Skeletal muscle tissue (tissue), 4 donors: Measurements from ENCODE around the gene DOCK9. TPM values are rescaled to one million over a fixed set of nuclear protein-coding genes. Genes with fewer than 3 reads are reported as not detected.

Experiments used
- H3K27ac ChIP-seq: one replicate; pipeline ENCODE4 v1.7.0; 2013; ENCODE audit warnings: mild to moderate bottlenecking, low read depth, low read length, inconsistent platforms
- H3K27me3 ChIP-seq, 3 donors: one replicate each; pipeline ENCODE4 v1.7.0; 2013; ENCODE audit warnings: low read length in 3 of 3; ENCODE audit not compliant: control insufficient read depth in 3 of 3, insufficient read depth in 3 of 3
- H3K36me3 ChIP-seq, 3 donors: one replicate each; pipeline ENCODE4 v1.7.0; 2013; ENCODE audit warnings: low read length in 3 of 3; ENCODE audit not compliant: control insufficient read depth in 3 of 3, insufficient read depth in 3 of 3
- H3K4me1 ChIP-seq, 3 donors: one replicate each; pipeline ENCODE4 v1.7.0; 2013; ENCODE audit warnings: low read length in 3 of 3, mild to moderate bottlenecking in 3 of 3; ENCODE audit not compliant: control insufficient read depth in 3 of 3, insufficient read depth in 3 of 3
- H3K4me3 ChIP-seq, 3 donors: one replicate each; pipeline ENCODE4 v1.7.0; 2013; ENCODE audit warnings: low read length in 3 of 3
- H3K9ac ChIP-seq, 3 donors: one replicate each; pipeline ENCODE4 v1.7.0; 2013; ENCODE audit warnings: low read length in 3 of 3, mild to moderate bottlenecking in 3 of 3, moderate library complexity in 2 of 3, low read depth in 1 of 3
- H3K9me3 ChIP-seq, 3 donors: one replicate each; pipeline ENCODE4 v1.7.0; 2013; ENCODE audit warnings: low read length in 3 of 3; ENCODE audit not compliant: control insufficient read depth in 3 of 3
- total RNA-seq: library from RNA; depleted of rRNA; stranded (reverse); fragments of >200 nt; gene quantifications from one replicate; pipeline ENCODE4 v1.2.3, GENCODE V29; 2014
- donor health status: Osteomylitis.

DOCK9 gene
- total RNA-seq, 1 donor from 2014 or later, result 86.6 TPM

DNA sequence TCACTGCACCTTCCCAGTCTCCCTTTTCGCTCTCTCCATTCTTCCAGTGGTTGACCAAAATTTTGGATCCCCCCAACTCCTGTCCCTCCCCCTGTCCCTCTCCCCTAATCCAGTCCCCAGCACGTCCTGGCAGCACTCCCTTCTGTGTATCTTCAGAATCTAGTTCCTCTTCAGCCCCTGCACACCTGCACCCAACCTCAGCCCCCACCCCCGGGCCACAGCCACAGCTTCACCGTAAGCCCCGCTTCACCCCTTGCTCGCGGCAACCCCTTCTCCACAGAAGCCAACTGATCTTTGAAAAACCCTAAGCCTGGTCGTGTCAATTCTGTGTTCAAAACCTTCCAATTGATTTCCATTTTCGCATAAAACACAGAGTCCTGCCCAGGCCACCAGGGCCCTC, 189.9 kb downstream of the DOCK9 start:
- H3K27ac ChIP-seq, result no peak overlapping the region
- no peaks in the 10 kb centered on the region for H3K4me1 ChIP-seq
- H3K9ac ChIP-seq, result no peak overlapping the region
- H3K27me3 ChIP-seq, result peaks cover 0 to 5% (median 0%) of the 10 kb centered on the region in 3 donors
- H3K4me3 ChIP-seq, result no peak overlapping the region
- H3K36me3 ChIP-seq, result peaks cover 0 to 7% (median 3%) of the 10 kb centered on the region in 3 donors
- H3K9me3 ChIP-seq, result no peaks in the 10 kb centered on the region

DNA sequence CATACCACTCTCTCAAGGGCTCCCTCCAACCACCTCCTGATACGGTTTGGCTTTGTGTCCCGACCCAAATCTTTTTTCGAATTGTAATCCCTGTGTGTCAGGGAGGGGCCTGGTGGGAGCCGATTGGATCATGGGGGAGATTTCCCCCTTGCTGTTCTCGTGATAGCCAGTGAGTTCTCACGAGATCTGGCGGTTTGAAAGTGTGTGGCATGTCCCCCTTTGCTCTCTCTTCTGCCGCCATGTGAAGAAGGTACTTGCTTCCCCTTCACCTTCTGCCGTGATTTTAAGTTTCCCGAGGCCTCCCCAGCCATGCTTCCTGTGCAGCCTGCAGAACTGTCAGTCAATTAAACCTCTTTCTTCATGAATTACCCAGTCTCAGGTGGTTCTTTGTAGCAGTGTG, 190.7 kb downstream of the DOCK9 start:
- H3K27me3 ChIP-seq, result peaks cover 0 to 5% (median 0%) of the 10 kb centered on the region in 3 donors
- H3K9me3 ChIP-seq, result no peaks in the 10 kb centered on the region
- H3K4me1 ChIP-seq, result no peaks in the 10 kb centered on the region
- no peak overlapping the region for H3K4me3 ChIP-seq
- H3K27ac ChIP-seq, result no peak overlapping the region
- H3K36me3 ChIP-seq, result peaks cover 0 to 2% (median 0%) of the 10 kb centered on the region in 3 donors
- no peak overlapping the region for H3K9ac ChIP-seq

DNA sequence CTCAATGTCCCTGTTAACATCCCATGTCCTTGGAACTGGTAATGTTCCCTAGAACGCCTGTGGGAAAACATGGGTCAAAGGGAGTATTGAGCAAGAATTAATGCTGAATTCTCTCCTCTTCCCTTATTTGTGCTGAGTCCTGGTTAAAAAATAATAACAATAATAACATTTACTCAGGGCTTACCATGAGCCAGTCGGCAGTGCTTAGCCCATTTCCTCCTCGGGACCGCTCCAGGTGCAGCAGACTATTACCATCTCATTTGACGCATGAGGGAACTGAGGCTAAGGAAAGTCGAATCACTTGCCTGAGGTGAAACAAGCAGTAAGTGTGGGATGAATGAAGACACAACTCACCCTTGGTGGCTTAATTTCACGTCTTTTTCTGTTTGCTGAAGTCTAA, 191.8 kb downstream of the DOCK9 start:
- Histone ChIP-seq H3K9me3 (no peaks in the 10 kb centered on the region), H3K4me1 (no peaks in the 10 kb centered on the region), H3K36me3 (no peaks in the 10 kb centered on the region), H3K4me3 (no peak overlapping the region), H3K27me3 (peaks cover 5 to 7% (median 6%) of the 10 kb centered on the region in 3 donors), H3K9ac (no peak overlapping the region), H3K27ac (no peak overlapping the region)

DNA sequence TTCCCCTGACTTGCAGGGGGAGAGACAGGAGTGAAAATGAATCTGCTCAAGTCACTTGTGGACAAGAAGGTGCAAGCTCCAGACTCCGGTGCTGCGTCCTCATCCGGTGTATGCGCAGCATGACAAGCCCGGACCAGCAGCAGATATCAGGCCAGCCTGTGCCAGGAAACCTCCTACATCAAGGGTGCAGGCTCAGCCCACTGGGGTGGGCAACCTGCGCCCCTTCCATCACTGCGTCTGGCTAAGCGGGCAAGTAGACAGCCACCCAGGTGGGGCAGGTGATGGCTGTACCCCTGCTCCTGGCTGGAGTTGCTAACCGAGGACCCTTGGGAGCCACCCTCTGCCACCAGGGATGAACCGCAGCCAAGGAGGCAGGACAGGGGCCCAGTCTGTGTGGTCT, 192.5 kb downstream of the DOCK9 start:
- H3K27ac ChIP-seq, result no peak overlapping the region
- no peaks in the 10 kb centered on the region for H3K4me1 ChIP-seq
- H3K27me3 ChIP-seq, result peaks cover 5 to 7% (median 7%) of the 10 kb centered on the region in 3 donors
- no peak overlapping the region for H3K4me3 ChIP-seq
- H3K9me3 ChIP-seq, result no peaks in the 10 kb centered on the region
- no peaks in the 10 kb centered on the region for H3K36me3 ChIP-seq
- no peak overlapping the region for H3K9ac ChIP-seq

DNA sequence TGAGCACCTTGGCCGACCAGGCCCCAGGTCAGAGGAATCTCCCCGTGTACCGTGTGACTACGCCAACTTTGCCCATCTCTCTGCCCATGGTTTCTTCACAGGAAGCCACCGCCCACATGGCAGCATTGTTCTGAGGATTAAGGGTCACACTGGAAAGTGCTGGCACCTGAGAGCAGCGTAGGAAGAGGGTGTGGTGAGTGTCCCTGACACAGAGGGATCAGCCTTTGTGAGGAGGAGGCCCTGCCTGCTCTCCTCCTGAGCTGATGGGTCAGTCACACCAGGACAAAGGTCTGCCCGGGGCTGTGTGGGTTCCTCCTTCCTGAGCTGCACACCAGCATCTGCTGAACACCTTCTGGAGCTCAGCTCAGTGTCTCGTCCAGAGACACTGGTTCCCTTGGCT, 193.2 kb downstream of the DOCK9 start:
- Histone ChIP-seq H3K27me3 (peaks cover 5 to 7% (median 7%) of the 10 kb centered on the region in 3 donors), H3K27ac (no peak overlapping the region)

DNA sequence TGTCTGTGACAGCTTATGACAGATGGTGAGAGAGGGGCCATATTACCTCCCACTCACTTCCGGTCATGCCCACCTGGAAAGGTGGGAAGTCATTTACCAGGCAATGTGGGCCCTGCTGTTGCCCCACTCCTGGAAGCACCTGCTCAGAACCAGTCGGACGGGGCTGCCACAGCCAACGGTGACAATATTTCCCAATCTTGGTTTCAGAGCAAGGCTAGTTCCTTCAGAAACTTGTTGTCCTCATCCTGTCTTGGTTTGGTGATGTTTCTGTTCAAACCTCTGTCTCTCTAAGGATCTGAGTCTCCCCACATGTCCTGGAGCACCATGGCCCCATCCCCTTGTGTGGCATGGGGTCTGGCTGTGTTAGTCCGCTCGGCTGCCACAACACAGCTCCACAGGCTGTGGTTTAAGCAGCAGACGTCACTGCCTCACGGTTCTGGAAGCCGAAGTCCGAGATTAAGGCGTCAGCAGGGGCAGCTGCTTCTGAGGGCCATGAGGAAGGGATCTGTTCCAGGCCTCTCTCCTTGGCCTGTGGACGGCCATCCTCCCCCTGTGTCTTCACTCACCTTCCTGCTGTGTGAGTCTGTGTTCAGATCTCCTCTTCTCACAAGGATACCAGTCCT, 193.9 kb downstream of the DOCK9 start:
- Histone ChIP-seq H3K4me3 (no peak overlapping the region), H3K27me3 (peaks cover 5 to 7% (median 7%) of the 10 kb centered on the region in 3 donors), H3K9me3 (no peaks in the 10 kb centered on the region), H3K27ac (no peak overlapping the region), H3K9ac (no peak overlapping the region), H3K36me3 (no peaks in the 10 kb centered on the region), H3K4me1 (no peaks in the 10 kb centered on the region)

More for the DNA sequence above, 193.2 kb downstream of the DOCK9 start:
- H3K9me3 ChIP-seq, result no peaks in the 10 kb centered on the region
- H3K4me1 ChIP-seq, result no peaks in the 10 kb centered on the region
- no peaks in the 10 kb centered on the region for H3K36me3 ChIP-seq
- no peak overlapping the region for H3K9ac ChIP-seq
- H3K4me3 ChIP-seq, result no peak overlapping the region

DNA sequence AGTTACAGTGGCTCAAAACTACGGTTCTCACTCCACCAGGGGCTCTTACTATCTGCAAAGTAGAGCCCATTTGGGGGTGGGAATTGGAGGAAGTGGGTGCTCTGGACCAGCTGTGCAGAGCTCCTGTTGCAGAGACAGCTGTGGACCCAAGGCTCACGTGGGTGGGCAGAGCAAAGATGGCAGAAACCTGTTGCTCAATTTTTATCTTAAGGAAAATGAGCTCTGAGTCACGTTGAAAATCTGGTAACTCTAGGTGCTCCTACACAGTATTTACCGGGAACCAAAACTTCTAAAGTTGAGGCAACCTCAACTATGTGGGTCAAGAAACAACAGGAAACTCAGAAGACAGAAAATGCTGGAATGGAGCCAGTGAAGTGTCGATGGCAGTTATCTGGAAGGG, 195.2 kb downstream of the DOCK9 start:
- peaks cover 3 to 7% (median 7%) of the 10 kb centered on the region in 3 donors for H3K27me3 ChIP-seq
- no peaks in the 10 kb centered on the region for H3K9me3 ChIP-seq
- no peaks in the 10 kb centered on the region for H3K4me1 ChIP-seq
- H3K4me3 ChIP-seq, result no peak overlapping the region
- H3K36me3 ChIP-seq, result no peaks in the 10 kb centered on the region
- H3K27ac ChIP-seq, result no peak overlapping the region
- H3K9ac ChIP-seq, result no peak overlapping the region

DNA sequence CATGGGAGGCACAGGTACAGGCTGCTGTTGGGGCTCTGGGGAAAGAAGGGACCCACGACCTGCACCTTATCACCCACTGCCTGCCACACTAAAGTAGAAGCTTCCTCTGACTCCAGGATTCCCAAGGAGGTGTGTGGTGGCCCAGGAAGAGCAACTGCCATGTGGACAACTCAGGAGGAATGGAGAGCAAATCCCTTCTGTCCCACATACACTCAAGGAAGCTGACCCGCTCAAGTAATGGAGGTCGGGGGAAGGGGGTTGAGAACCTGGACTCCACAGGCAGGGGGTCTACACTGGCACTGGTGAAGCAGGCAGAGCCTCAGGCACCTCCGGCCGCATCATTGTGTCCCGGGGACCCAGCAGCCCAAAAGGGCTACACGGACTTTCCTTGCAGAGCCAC, 196.0 kb downstream of the DOCK9 start:
- peaks cover 3 to 7% (median 7%) of the 10 kb centered on the region in 3 donors for H3K27me3 ChIP-seq
- no peaks in the 10 kb centered on the region for H3K4me1 ChIP-seq
- no peaks in the 10 kb centered on the region for H3K36me3 ChIP-seq
- H3K9ac ChIP-seq, result no peak overlapping the region
- H3K9me3 ChIP-seq, result no peaks in the 10 kb centered on the region
- no peak overlapping the region for H3K4me3 ChIP-seq
- H3K27ac ChIP-seq, result no peak overlapping the region

DNA sequence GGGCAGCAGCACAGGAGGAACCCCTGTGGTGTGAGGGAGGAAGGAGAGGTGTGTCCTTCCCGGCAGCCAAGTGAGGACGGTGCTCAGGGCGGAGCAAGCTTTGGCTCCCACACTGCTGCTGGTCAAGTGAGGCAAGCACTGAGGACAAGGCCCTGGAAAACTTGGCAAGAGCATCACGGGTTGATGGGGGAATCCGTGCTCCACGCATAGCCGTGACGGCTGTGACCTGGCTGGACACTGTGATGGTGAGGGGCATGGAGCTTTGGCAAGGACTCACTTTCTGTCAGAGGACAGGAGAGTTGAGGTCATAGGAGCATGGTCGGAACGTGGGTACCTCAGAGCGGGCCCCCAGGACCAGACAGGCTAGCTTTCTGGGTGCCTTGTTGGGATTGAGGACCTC, 196.4 kb downstream of the DOCK9 start:
- Histone ChIP-seq H3K4me3 (no peak overlapping the region), H3K9me3 (no peaks in the 10 kb centered on the region), H3K36me3 (no peaks in the 10 kb centered on the region), H3K9ac (no peak overlapping the region), H3K27me3 (peaks cover 3 to 7% (median 7%) of the 10 kb centered on the region in 3 donors), H3K27ac (no peak overlapping the region), H3K4me1 (no peaks in the 10 kb centered on the region)

DNA sequence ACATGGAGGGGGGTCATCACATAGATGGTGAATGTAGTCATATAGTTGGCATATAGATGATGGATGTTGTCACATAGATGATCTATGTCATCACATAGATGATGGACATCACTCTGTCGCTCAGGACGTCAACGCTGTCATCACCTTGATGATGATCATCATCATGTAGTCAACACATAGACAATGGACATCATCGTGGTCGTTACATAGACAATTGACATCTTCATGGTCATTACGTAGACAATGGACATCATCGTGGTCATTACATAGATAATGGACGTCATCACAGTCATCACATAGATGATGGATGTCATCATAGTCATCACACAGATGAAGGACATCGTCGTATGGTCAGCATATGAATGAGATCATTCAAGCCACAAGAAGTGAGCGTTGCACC, 196.8 kb downstream of the DOCK9 start:
- Histone ChIP-seq H3K9me3 (no peaks in the 10 kb centered on the region), H3K27me3 (peaks cover 3 to 7% (median 7%) of the 10 kb centered on the region in 3 donors), H3K4me3 (no peak overlapping the region), H3K36me3 (no peaks in the 10 kb centered on the region), H3K4me1 (no peaks in the 10 kb centered on the region), H3K9ac (no peak overlapping the region), H3K27ac (no peak overlapping the region)
